HG02840 (cell line): ENCODE data around the gene ADH5.
A peak's percentile ranks its signal among the peaks of the same experiment; 100 is the strongest.
"Not testable (repeated sequence)": the region's sequence is repeated elsewhere in the genome, so short reads cannot be mapped to it uniquely, and the experiment has no call there.

ENCODE experiments used
- ATAC-seq: cut with Tn5 transposase; IDR thresholded peaks from one replicate; pipeline ENCODE4 v1.9.1; 2021; ENCODE audit warnings: mild to moderate bottlenecking, moderate library complexity, moderate number of reproducible peaks; ENCODE audit not compliant: unreplicated experiment, low FRiP score

Gene ADH5

DNA sequence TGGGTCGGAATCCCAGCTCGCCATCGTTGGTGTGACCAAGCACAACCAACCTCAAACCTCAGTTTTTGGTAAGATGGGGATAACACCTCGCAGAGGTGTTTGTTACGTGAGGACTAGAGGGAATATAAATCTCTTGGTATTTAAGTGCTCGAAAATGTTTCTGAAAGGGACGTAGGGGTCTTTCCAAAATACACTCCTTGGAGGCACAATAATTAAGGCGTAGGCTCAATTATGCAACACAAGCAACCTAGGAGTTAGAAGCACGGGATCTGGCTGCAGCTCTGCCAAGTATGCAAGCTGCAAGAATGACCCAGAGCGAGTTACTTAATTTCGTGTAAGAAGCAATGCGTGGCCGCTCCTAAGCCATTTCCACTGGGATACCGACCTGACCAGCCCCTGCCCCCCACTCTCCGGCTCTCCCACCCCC lies 552 bp downstream of the ADH5 start:
- ATAC-seq, result peak; percentile 15

- ATAC-seq, result no peak
Measured at GRCh38 chr4:99084595-99084994, 4.0 kb downstream of the ADH5 start.

DNA sequence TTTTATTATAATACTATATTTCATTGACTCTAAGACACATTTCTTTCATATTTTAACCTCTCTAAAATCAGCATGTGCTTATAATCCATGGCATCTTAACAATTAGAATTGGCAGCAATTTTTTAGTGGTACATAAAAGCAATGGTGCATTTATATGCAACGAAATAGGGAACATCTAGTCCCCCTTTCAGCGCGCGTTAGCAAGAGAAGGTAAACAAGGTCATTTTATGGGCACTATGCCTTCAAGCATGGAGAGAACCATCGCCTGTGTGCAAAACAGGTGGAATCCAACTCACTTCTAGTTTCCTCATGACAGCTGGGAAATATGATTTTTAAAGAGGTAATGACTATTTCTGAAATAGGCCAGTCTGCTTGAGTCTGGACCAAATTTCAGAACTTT lies 6.4 kb downstream of the ADH5 start:
- no peak for ATAC-seq

- not testable (repeated sequence) for ATAC-seq
Measured at GRCh38 chr4:99080869-99081268, 7.7 kb downstream of the ADH5 start.

DNA sequence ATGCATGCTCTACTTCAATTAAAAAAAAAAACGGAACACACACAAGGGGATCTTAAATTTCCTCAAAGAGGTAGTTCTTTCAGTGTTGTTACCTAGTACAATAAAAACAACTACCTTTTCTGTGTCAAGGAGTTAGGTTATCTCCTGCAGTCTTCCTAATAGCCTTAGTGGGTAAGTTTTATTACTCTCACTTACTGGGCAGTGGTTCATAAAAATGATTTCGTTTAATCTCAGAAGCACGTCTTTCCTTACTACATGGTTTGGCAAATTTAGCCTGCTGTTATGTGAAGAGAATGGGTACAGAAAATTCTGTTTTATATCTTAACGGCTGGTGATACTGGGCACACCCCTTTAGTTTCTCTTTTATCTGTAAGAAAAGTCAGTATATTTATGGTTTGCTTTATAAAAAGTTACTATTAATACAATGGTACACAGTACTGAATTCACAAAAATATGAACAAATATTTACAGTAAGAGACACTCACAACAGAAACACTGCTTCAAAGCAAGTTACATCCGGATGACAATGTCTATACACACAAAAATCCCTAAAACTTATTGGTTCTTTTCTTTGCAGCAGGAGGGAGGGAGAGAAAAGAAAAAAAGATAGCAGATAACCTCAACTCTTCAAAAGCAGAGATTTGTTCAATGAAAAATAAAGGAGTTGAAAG lies 8.8 kb downstream of the ADH5 start:
- no peak for ATAC-seq

- ATAC-seq, result no peak
Measured at GRCh38 chr4:99078931-99079624, 9.5 kb downstream of the ADH5 start.

GRCh38 chr4:99078336-99078735 lies 10.3 kb downstream of the ADH5 start:
- ATAC-seq, result no peak

GRCh38 chr4:99077177-99077576 lies 11.4 kb downstream of the ADH5 start:
- ATAC-seq, result no peak

- ATAC-seq, result no peak
Measured at GRCh38 chr4:99076292-99076976, 12.2 kb downstream of the ADH5 start.

DNA sequence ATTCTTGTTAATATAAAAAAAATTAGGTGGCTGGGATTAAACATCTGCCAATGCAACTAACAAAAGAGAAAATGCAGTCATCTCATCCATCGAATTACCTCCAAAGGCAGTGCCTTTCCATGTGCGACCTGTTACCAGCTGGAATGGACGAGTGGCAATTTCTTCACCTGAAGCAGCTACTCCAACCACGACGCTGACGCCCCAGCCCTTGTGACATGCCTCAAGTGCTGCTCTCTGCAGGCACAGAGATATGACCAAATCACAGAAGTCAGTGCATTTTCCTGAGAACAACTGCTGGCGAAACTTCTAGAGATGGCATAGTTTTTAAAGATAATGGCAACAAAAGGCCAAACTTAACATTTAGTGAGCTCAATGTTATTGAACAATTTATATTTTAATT lies 13.8 kb downstream of the ADH5 start:
- no peak for ATAC-seq

- no peak for ATAC-seq
Measured at GRCh38 chr4:99071159-99071558, 17.4 kb downstream of the ADH5 start.

- ATAC-seq, result no peak
Measured at GRCh38 chr4:99067617-99068016, 21.0 kb downstream of the ADH5 start.

DNA sequence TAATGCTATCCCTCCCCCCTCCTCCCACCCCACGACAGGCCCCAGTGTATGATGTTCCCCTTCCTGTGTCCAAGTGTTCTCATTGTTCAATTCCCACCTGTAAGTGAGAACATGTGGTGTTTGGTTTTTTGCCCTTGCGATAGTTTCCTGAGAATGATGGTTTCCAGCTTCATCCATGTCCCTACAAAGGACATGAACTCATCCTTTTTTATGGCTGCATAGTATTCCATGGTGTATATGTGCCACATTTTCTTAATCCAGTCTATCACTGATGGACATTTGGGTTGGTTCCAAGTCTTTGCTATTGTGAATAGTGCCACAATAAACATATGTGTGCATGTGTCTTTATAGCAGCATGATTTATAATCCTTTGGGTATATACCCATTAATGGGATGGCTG lies 23.1 kb downstream of the ADH5 start:
- ATAC-seq, result not testable (repeated sequence)

- ATAC-seq, result no peak
Measured at GRCh38 chr4:99062120-99062519, 26.5 kb downstream of the ADH5 start.

DNA sequence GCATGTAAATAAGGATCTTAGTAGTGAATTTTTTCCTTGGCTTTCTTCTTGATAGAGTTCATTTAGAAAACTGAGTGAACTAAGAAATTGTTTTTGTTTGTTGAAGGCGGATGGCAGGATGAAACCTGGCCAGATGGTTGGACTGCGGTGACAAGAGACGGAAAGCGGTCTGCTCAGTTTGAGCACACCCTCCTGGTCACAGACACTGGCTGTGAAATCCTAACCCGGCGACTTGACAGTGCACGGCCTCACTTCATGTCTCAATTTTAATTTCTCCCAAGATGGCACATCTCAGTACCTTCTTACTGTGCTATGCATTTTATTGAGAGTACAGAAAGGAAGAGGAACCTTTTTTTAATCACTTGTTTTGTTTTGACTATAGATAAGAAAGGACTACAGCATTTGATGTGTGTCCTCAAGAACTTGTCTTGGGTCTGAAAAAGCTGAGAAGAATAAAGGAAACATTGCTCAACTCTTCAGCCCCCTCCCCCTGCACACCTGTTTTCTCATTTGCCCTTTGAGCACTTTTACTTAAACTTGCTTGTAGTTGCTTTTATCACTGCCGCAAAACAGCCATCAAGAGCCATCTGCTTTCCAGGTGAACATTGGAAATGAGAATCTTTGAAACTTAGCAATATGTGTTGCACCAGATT lies 27.4 kb downstream of the ADH5 start:
- no peak for ATAC-seq

- ATAC-seq, result no peak
Measured at GRCh38 chr4:99059550-99059949, 29.0 kb downstream of the ADH5 start.

DNA sequence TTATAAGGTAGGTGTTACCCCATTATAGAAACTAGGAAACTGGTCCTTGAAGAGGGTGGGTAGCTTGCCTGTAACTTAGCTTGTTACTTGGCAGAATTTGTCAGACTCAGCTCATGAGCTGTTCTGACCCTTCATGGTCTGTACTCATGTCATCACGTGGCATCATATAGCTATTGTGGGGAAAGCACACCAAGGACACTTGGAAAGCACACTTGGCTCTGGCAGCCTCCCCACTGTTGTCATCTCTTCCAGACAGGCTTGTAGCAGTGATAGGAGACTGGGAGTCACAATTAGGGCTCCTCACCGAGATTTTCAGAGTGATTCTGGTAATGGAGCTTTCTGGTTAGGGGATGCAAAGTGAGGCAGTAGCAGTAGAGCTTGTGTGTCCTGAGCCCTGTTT lies 30.4 kb downstream of the ADH5 start:
- no peak for ATAC-seq

- ATAC-seq, result peak; percentile 49
Measured at GRCh38 chr4:99054428-99054994, 34.1 kb downstream of the ADH5 start.

- no peak for ATAC-seq
Measured at GRCh38 chr4:99052902-99053301, 35.7 kb downstream of the ADH5 start.

DNA sequence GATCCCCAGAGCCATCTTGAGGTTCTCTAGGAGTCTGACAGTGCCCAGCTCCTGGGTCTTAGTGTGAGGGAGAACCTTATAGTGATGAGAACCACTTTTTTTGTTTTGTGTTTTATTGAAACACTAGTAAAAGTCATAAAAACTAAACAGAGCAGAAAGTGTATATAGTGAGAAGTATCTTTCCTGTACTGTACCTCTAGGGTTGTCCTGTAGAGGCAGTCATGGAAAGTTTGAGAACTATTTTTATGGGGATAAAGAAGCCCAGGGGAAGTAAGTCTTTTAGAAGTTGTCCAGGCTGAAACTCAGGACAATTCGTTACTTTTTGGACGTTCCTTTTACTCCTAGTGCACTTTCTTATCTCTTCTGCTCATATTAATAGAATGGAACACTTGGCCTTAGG lies 40.9 kb downstream of the ADH5 start:
- ATAC-seq, result no peak

DNA sequence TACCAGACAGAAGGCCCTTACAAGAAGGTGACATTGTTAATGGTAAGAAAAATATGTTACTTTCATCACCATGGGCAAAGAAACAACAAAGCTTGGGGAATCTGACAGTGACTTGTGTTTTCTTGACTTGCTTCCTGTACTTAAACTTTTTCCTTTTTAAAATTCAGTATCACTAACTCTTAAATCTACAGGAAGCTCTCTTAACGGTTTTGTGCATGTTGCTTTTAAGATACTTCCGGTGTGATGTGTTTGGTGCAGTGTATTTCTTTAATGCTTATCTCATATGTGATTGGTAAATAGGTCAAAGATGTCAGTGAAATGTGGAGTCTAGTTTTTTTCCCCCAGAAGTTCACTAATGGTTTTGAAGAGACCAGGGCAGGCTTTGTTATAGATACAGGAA lies 45.2 kb downstream of the ADH5 start:
- no peak for ATAC-seq
